NCI-H2081 treated with DMSO at 0.1 percent for 48 hours (cell line): ENCODE measurements around the gene APOL3.
"Not testable (repeated sequence)": the region's sequence is repeated elsewhere in the genome, so short reads cannot be mapped to it uniquely, and the experiment has no call there.

Experiments
- DNase-seq: peaks from one replicate; lab custom pipeline; 2025; lab: John Stamatoyannopoulos, UW

Gene APOL3

GRCh38 chr22:36160499-36160942 lies at the start of gene APOL3:
Gene APOL3 (minus strand): TSS chr22:36160755. CDS start chr22:36149055, 11,700 bp downstream.
- no peak for DNase-seq

GRCh38 chr22:36210224-36210623 lies 49.7 kb upstream of the APOL3 start:
- DNase-seq: no peak

- not testable (repeated sequence) for DNase-seq
Observed at GRCh38 chr22:36209488-36209908, 48.9 kb upstream of the APOL3 start.

- DNase-seq: no peak
Observed at GRCh38 chr22:36208914-36209313, 48.4 kb upstream of the APOL3 start.

- DNase-seq: no peak
Observed at GRCh38 chr22:36208162-36208765, 47.7 kb upstream of the APOL3 start.

- no peak for DNase-seq
Observed at GRCh38 chr22:36206255-36206654, 45.7 kb upstream of the APOL3 start.

GRCh38 chr22:36205573-36205972 lies 45.0 kb upstream of the APOL3 start:
- not testable (repeated sequence) for DNase-seq

GRCh38 chr22:36204632-36205015 lies 44.1 kb upstream of the APOL3 start:
- no peak for DNase-seq

GRCh38 chr22:36204001-36204631 lies 43.6 kb upstream of the APOL3 start:
- DNase-seq: no peak

- not testable (repeated sequence) for DNase-seq
Observed at GRCh38 chr22:36203441-36203840, 42.9 kb upstream of the APOL3 start.

- not testable (repeated sequence) for DNase-seq
Observed at GRCh38 chr22:36202906-36203305, 42.4 kb upstream of the APOL3 start.

- no peak for DNase-seq
Observed at GRCh38 chr22:36201630-36202319, 41.2 kb upstream of the APOL3 start, which contains the start of gene APOL4. Gene APOL4 (minus strand): TSS chr22:36201809. CDS start chr22:36201734, 75 bp downstream.

- DNase-seq: not testable (repeated sequence)
Observed at GRCh38 chr22:36201025-36201424, 40.5 kb upstream of the APOL3 start.

GRCh38 chr22:36199001-36199551 lies 38.5 kb upstream of the APOL3 start:
- DNase-seq: no peak

- no peak for DNase-seq
Observed at GRCh38 chr22:36198536-36198935, 38.0 kb upstream of the APOL3 start.

GRCh38 chr22:36197514-36198146 lies 37.1 kb upstream of the APOL3 start:
- DNase-seq: no peak

GRCh38 chr22:36197065-36197440 lies 36.5 kb upstream of the APOL3 start:
- no peak for DNase-seq

- no peak for DNase-seq
Observed at GRCh38 chr22:36196254-36197064, 35.9 kb upstream of the APOL3 start.

GRCh38 chr22:36194971-36195370 lies 34.4 kb upstream of the APOL3 start:
- no peak for DNase-seq

GRCh38 chr22:36194385-36194784 lies 33.8 kb upstream of the APOL3 start:
- DNase-seq: no peak

GRCh38 chr22:36193577-36193976 lies 33.0 kb upstream of the APOL3 start:
- no peak for DNase-seq
